Activated T-helper 9 cell treated with anti-CD3 and anti-CD28 coated beads, Interleukin-2, amount 50 U/mL, for 16 hours (primary cell): Measurements from ENCODE around the gene PRSS53.
"Not testable (repeated sequence)": the region's sequence is repeated elsewhere in the genome, so short reads cannot be mapped to it uniquely, and the experiment has no call there.

ENCODE experiments used
- DNase-seq: peaks from one replicate; pipeline ENCODE4 v3.0.0-alpha.2; 2020; ENCODE audit warnings: low read depth

Gene PRSS53

DNA sequence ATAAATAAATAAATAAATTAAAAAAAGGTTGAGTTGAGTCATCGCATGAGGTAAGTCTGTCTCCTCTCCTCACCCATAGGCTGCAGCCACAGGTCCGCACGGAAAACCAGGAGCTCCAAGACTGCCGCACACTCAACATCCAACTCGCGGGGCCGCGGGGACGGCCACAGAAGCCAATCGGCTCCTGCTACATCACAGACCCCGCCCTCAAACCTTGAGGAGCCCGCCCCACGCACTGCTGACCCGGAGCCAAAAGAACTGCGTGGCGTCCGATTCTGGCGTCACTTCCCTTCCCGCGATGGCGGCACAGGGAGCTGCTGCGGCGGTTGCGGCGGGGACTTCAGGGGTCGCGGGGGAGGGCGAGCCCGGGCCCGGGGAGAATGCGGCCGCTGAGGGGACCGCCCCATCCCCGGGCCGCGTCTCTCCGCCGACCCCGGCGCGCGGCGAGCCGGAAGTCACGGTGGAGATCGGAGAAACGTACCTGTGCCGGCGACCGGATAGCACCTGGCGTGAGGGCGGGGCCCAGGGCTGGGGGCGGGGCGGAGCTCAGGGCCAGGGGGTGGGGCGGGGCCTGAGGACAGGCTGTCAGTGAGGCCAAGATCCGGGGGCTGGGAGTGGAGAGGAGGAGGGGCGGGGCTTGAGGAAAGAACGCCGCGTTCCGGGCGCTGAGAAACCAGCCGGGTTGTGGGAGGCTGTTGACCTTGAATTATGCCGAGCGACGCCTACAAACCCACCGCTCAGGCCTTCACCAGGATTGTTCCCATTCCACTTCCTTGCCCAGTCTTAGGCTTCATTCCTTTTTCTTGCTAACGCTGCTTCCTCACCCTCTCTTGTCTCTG lies 28.9 kb upstream of the PRSS53 start, which contains the start of gene KAT8:
Gene KAT8, plus strand, starts transcription at position 281 of the 839 bp plus-strand sequence. Its CDS starts 18 bp downstream, at position 299.
- peak; percentile 95 for DNase-seq

DNA sequence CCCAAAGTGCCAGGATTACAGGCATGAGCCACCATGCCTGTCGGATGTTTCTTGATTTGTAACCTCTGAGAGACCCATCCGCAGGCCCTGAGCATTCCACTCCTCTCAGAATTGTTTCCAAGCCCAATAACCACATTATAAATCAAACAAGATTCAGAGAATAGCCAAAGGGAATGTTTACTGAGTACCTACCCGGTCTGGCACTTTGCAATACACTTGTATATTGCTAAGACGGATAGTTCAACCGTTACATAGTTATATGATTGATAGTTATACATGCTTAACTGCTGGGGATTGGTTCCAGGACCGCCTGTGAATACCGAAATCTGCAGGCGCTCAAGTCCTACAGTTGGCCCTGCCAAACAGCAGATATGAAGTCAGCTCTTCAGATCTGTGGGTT lies 25.7 kb upstream of the PRSS53 start:
- no peak for DNase-seq

GRCh38 chr16:31113121-31114120 lies 24.7 kb upstream of the PRSS53 start:
- no peak for DNase-seq

GRCh38 chr16:31112711-31113110 lies 24.0 kb upstream of the PRSS53 start:
- no peak for DNase-seq

DNA sequence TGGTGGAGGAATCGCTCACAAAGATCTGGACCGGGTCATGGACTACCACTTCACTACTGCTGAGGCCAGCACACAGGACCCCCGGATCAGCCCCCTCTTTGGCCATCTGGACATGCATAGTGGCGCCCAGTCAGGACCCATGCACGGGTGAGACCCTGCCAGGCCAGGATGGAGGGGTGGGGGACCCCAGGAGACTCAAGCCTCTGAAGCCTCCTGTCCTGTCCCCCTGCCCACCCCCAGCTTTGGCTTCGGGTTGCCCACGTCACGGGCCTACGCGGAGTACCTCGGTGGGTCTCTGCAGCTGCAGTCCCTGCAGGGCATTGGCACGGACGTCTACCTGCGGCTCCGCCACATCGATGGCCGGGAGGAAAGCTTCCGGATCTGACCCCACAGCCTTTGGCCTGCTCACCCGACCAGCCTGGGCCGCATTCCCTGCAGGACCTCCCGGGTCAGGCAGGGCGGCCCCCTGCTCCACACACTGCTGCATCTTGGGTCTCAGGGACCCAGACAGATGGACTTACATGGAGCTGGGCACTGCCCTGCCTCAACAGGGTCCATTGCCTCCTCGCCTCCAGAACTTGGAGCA lies 23.2 kb upstream of the PRSS53 start:
- DNase-seq = no peak

GRCh38 chr16:31110106-31111034 lies 21.6 kb upstream of the PRSS53 start:
- DNase-seq = no peak

DNA sequence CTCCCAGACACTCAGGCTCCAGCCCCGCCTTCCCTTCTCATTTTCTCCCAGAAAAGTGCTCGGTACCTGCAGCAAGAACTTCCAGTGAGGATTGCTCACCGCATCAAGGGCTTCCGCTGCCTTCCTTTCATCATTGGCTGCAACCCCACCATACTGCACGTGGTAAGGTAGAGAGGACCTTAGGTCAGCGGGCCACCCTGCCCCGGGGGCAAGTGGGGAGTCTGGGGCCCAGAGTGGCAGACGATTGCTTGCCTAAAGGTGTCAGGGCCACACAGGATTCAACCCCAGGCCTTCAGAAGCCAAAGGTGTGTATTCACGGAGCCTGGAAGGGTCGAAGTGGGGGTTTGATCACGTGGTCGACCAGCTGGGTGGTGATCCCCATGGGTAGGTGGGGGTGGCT lies 20.9 kb upstream of the PRSS53 start:
- no peak for DNase-seq

- no peak for DNase-seq
These were observed 20.2 kb upstream of the PRSS53 start for GRCh38 chr16:31108794-31109558.

DNA sequence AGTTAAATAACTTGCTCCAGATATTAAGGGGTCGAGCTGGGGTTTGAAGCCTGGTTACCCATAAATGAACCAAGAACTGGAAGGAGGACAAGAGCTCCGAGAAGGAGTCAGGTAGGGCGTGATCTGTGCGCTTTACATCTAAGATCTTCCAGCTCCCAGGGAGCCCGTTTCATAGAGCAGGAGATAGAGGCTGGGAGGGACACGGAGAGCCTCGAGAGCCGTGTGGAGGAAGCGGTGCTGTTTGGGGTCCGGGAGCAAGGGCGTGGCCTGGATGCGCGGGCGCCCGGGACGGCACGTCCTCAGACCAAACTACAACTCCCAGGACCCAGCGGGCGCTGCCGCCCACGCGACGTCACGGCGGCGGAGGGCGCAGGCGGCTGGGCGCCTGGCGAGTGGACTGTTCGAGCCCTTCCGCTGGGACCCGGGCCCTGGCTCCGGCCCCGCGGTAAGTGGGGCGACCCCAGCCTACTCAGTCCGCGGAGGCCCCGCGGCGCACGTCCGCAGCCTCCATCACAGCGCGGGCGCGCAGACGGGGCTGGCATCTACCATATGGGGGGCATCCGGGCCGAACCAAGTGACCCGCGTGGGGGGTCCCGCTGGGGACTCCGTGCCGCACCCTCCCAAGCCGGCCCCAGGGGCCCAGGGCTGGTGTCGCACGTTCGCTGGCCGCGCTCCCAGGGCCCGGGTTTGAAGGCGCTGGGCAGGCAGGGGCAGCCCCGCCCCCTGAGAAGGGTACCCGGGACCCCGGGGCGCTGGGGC lies 19.5 kb upstream of the PRSS53 start, which contains the start of gene BCKDK:
Gene BCKDK, plus strand, starts transcription at position 352 of the 759 bp plus-strand sequence. CDS start 838 bp downstream, outside the sequence.
- peak; percentile 63 for DNase-seq

DNA sequence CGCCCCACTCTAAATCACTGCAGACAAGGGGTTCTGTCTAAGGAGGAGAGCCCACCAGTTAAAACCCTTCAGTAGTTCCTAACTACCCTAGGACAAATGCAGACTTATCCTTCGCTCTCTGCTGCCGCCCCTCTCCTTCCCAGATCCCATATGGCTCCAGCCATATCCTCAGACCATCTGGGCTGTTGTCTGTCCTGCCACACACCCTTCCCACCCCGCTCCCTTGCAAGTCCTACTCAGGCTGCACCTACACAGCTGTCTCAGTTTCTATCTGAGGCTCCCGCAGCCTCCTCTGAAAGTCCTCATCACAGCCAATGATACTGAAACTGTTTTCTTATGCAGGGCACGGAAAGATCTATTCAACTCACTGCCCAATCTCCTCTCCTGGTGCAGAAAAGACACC lies 18.7 kb upstream of the PRSS53 start:
- no peak for DNase-seq

GRCh38 chr16:31106509-31107464 lies 18.0 kb upstream of the PRSS53 start:
- no peak for DNase-seq

- DNase-seq = peak; percentile 66
These were observed 17.0 kb upstream of the PRSS53 start for GRCh38 chr16:31105677-31106213.

- not testable (repeated sequence) for DNase-seq
These were observed 12.3 kb upstream of the PRSS53 start for GRCh38 chr16:31100876-31101641.

DNA sequence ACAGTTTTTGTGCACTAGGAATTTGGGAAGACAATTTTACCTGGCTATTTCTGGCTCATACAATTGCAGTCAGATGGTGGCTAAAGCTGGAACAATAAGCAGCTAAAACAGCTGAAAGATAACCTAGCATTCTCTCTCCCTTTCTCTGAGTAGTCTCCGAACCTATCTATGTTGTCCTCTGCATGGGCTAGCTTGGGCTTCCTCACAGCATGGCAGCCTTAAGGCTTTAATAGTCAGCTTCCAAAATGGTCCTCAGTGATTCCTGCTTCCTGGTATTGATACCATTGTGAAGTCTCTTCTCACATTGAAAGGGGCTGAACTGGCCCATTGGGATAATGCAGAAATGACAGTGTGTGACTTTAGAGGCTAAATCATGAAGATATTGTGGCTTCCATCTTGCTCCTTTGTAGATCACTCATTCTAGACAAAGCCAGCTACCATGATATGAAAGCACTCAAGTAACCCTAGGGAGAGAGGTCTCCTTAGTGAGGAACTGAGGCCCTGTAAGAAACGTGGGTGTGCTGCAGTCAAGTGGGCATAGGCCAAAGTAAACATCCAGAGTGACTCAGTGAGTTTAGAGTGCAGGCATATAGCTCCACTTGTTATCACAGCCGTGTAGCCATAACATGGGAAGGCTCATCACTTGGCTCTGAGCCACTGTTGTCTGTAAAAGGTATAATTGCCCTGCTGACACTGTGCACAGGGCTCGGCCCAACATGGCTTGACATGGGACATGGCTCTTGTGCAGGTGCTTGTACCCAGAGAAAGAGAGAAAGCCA lies 11.3 kb upstream of the PRSS53 start:
- no peak for DNase-seq

DNA sequence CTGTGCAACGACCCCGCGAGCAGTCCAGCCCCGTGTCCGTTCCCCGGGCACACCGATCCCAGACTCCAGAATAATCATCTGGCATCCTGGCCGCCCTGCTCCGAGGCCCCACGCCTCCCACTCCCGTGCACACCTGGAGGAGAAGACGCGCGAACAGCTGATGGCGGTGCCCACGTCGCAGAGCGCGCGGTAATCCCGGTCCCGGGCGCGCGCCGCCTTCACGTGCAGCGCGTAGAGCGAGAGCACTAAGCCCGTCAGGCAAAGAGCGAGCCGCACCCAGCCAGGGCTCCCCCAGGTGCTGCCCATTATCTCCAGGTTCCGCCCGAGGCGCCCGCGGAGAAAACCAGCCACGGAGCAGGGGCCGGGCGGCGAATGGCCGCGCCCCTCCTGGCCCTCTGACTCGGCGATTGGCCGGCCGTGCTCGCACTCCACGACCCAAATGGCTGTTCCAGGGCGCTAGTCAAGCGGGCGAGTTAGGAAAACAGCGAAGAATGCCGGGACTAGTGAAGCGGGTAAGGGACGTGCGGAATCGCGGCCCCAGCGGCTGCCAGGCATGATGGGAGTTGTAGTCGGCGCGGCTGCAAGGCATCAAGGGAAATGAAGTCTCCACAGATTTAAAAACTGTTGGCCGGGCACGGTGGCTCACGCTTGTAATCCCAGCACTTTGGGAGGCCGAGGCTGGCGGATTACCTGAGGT lies 5.8 kb upstream of the PRSS53 start, which contains the start of gene VKORC1:
Gene VKORC1, minus strand, starts transcription at position 374 of the 697 bp plus-strand sequence. Its CDS starts 68 bp downstream, at position 306.
- peak; percentile 79 for DNase-seq

DNA sequence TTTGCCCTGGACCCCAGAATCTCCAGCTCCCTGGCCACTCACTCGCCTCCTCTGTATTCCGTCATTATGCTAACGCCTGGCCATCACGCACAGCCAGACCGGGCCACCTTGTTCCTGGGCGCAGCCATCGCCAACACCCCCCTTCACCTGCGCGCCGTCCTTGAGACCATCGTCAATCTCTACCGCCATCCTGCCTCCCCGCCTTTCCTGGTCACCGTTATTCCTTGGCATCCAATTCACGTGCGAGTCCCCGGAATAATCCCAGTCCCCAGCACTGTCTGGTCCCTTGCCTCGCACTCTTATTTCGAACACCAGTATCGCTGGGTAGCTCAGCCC lies 5.3 kb upstream of the PRSS53 start:
- no peak for DNase-seq
